HG02981 (cell line): Measurements from ENCODE around the gene GPC6.
"Not testable (repeated sequence)": the region's sequence is repeated elsewhere in the genome, so short reads cannot be mapped to it uniquely, and the experiment has no call there.

Experiments used
- ATAC-seq: cut with Tn5 transposase; IDR thresholded peaks from one replicate; pipeline ENCODE4 v1.9.1; 2021; ENCODE audit warnings: mild to moderate bottlenecking, moderate library complexity; ENCODE audit not compliant: unreplicated experiment

The GPC6 gene

GRCh38 chr13:93226623-93227279 lies at the start of gene GPC6:
GPC6 (plus strand) TSS chr13:93226807.
- no peak for ATAC-seq

- ATAC-seq = no peak
Measured at GRCh38 chr13:93180356-93180969, 46.1 kb upstream of the GPC6 start.

DNA sequence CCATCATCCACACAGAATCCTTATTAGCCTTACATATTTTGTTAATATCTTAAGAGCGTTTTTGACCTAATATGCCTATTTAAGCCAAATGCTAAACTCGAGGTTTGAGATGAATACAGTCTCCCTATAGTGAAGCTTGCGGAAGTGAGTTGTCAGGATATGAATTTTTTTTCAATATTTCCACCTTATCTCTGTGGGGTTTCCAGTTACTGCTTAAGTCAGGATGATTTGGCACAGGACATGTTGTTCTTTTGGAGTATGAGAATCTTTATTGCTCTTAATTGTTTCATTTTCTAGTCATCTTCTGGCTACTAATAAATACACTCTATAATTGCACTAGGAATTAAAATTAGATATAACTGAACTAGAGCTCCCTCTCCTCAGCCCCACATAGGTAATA lies 44.2 kb upstream of the GPC6 start:
- no peak for ATAC-seq

- ATAC-seq = no peak
Measured at GRCh38 chr13:93183302-93183701, 43.3 kb upstream of the GPC6 start.

DNA sequence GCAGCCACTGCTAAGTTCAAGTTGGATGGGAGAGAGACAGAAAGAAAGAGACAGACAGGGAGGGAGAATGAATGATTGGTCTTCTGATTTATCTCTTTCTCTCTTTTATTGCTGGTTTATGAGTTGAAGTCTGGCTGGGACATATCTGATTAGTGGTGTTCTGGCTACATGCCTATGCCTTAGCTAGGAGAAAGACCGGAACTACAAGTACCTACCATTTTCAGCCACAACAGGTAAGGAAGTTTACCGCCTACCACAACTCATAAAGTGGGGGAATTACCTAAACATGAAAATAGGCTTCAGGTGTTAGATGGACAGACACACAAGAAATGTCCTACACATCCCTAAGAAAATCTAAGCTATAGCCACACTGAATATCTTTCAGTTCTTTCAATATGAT lies 36.6 kb upstream of the GPC6 start:
- ATAC-seq = no peak

DNA sequence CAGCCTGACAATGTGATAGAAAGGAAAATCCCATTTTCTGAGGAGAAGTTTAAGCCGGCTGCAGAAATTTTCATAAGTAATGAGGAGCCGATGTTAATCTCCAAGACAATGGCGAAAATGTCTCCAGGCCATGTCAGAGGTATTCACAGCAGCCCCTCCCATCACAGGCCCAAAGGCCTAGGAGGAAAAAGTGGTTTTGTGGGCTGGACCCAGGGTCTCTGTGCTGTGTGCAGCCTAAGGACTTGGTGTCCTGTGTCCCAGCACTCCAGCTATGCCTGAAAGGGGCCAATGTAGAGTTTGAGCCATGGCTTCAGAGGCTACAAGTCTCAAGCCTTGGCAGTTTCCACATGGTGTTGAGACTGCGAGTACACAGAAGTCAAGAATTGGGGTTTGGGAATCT lies 32.9 kb upstream of the GPC6 start:
- ATAC-seq = no peak

DNA sequence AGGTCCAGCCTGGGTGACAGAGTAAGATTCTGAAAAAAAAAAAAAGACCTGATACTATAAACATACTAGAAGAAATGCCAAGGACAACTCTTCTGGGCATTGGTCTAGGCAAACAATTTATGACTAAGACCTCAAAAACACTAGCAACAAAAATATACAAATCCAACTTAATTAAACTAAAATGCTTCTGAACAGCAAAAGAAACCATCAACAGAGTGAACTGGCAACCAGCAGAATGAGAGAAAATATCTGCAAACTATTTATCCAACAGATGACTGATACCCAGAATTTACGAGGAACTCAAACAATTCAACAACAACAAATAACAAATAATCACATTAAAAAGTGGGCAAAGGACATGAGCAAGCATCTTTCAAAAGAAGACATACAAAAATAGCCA lies 26.8 kb upstream of the GPC6 start:
- no peak for ATAC-seq

DNA sequence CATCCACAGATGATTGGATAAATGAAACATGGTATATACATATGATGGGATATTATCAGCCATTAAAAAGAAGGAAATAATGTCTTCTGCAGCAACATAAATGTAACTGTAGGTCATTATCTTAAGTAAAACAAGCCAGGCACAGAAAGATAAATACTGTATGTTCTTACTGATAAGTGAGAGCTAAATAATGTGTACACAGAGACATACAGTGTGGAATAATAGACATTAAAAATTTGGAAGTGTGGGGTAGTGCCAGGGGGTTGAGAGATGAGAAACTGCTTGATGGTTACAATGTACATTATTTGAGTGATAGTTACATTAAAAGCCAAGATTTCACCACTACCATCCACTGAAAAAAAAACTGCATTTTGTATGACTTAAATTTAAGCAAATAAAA lies 26.0 kb upstream of the GPC6 start:
- ATAC-seq = no peak

DNA sequence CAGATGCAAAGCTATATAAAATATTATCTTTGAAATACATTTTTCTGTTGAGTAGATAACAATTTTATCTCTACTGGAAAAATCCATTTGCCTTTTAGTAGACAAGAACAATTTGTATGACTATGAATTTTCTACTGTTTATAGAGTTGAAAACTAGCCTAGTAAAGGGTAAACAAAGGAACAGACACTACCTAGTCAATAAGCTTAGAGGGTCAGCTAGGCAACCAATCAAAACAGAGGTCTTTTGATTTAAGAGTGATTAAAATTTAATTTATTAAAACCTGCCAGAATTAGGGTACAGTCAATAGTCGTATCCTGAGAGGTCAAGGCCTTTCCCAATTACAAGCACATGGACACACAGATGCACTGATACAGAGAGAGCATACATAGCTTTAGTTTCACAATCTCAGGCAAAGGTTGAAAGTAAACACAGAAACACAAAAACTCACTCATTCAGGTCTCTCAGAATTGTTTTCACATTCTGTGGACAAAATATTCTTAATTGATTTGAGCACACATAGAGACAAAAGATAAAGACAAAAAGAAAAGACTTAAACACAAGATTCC lies 24.5 kb upstream of the GPC6 start:
- ATAC-seq = no peak

DNA sequence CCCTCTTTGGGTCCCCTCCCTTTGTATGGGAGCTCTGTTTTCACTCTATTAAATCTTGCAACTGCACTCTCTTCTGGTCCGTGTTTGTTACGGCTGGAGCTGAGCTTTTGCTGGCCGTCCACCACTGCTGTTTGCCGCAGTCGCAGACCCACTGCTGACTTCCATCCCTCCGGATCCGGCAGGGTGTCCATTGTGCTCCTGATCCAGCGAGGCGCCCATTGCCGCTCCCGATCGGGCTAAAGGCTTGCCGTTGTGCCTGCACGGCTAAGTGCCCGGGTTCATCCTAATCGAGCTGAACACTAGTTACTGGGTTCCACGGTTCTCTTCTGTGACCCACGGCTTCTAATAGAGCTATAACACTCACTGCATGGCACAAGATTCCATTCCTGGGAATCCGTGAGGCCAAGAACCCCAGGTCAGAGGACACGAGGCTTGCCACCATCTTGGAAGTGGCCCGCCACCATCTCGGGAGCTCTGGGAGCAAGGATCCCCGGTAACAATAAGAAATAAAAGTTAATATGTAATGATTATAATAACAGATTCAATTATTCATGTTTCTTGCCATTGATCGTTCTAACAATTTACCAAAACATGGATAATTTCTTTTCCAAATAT lies 19.7 kb upstream of the GPC6 start:
- not testable (repeated sequence) for ATAC-seq

DNA sequence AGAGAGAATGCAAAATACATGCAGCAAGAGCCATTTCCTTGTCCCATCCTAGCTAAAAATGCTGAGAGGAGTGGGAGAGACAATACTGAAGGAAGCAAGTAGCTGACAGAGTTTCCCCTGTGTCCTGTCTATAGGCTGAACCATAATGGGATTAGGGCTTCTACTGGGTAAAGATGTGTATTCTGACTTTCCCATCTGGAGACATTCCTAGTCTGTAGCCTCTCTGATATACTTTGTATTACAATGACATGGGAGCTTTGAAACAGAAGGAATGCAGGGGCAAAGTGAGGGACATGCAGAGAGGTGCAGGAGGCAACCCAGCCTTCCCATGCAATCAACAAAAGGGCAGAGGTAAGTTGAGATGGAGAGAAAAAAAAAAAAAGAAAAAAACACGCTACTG lies 10.5 kb upstream of the GPC6 start:
- no peak for ATAC-seq

- ATAC-seq = no peak
Measured at GRCh38 chr13:93217721-93218261, 8.8 kb upstream of the GPC6 start.

GRCh38 chr13:93218583-93218982 lies 8.0 kb upstream of the GPC6 start:
- ATAC-seq = no peak

- no peak for ATAC-seq
Measured at GRCh38 chr13:93220073-93220472, 6.5 kb upstream of the GPC6 start.

- no peak for ATAC-seq
Measured at GRCh38 chr13:93222976-93223375, 3.6 kb upstream of the GPC6 start.

DNA sequence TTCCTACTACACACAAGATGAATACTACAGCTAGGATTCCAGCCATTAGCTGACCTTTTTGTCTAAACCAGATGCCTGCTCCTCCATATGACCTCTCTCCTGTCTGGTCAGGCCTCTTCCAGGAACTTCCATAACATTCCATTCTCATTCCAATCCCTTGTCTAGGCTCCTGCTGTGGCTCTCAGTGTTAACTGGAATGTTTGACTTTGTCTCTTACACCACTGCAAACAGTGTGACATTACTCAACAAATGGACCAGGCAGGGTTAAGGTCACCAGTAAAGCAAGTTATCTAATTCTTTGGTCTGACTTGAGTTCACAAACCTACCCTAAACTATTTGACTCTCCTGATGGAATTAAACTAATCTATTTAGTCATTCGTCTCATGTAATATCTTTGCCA lies 2.1 kb upstream of the GPC6 start:
- ATAC-seq = no peak

DNA sequence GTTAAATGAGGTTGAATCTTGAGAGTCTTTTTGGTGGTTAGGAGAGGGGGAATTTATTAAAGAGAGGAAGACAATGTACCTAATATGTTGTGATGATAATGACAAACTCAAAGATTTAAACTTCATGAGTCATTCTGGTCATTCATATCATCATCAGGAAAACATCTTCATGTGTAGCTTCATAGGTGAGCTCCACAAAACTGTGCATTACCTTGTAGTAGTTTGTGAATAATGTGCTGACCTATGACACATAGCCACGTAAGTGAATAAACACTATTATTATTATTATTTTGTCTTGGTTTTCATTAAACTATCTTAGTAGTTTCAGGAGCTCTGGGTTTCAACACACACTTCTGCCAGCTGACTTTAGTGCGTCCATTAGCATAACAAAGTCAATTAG lies 997 bp upstream of the GPC6 start:
- ATAC-seq = no peak

GRCh38 chr13:93226065-93226622 lies 463 bp upstream of the GPC6 start:
- no peak for ATAC-seq

DNA sequence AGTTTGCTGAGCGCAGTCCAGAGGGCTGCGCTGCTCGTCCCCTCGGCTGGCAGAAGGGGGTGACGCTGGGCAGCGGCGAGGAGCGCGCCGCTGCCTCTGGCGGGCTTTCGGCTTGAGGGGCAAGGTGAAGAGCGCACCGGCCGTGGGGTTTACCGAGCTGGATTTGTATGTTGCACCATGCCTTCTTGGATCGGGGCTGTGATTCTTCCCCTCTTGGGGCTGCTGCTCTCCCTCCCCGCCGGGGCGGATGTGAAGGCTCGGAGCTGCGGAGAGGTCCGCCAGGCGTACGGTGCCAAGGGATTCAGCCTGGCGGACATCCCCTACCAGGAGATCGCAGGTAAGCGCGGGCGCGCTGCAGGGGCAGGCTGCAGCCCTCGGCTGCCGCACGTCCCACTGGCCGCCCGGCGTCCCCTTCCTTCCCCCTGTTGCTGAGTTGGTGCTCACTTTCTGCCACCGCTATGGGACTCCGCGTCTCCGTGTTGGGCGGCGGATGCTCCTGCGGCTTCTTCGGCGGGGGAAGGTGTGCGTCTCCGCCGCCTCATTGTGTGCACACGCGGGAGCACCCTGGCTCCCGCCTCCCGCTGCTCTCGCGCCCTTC lies 772 bp downstream of the GPC6 start:
- ATAC-seq = no peak

- ATAC-seq = no peak
Measured at GRCh38 chr13:93227878-93228642, 1.5 kb downstream of the GPC6 start.

GRCh38 chr13:93228643-93228937 lies 2.0 kb downstream of the GPC6 start:
- ATAC-seq = no peak
